C4-2B (cell line): ENCODE results near the gene HDAC3.

Experiments
- CTCF ChIP-seq: fragments of 450-650 bp; conservative IDR thresholded peaks from 2 replicates; pipeline ENCODE4 v1.5.1; 2017; ENCODE audit warnings: mild to moderate bottlenecking
- ZFX ChIP-seq: fragments of 450-650 bp; IDR thresholded peaks from 2 replicates; pipeline ENCODE4 v1.6.1; 2017

- TF ChIP-seq CTCF = no peak
- no peak for TF ChIP-seq ZFX
These were observed 28.1 kb downstream of the HDAC3 start for GRCh38 chr5:141608557-141608956.
